GM18511 (cell line): Measurements from ENCODE around the gene ZNF367.

Experiments used
- ATAC-seq: cut with Tn5 transposase; IDR thresholded peaks from one replicate; pipeline ENCODE4 v1.9.1; 2021; ENCODE audit warnings: mild to moderate bottlenecking, moderate library complexity; ENCODE audit not compliant: unreplicated experiment

ZNF367 gene

GRCh38 chr9:96408409-96409280 lies 9.5 kb downstream of the ZNF367 start:
- ATAC-seq: no peak

- ATAC-seq: no peak
Observed at GRCh38 chr9:96400132-96400910, 17.8 kb downstream of the ZNF367 start.

DNA sequence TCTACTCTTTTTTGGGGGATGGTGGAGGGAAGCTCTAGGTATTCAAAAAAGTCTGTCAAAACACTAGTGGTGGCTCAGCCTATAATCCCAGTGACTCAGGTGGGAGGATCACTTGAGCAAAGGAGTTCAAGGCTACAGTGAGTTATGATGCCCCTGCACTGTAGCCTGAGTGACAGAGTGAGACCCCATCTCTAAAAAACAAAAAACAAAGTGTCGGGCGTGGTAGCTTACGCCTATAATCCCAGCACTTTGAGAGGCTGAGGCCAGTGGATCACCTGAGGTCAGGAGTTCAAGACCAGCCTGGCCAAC lies 18.9 kb downstream of the ZNF367 start:
- ATAC-seq: peak; percentile 13

GRCh38 chr9:96398582-96399324 lies 19.4 kb downstream of the ZNF367 start:
- peak; percentile 59 for ATAC-seq

DNA sequence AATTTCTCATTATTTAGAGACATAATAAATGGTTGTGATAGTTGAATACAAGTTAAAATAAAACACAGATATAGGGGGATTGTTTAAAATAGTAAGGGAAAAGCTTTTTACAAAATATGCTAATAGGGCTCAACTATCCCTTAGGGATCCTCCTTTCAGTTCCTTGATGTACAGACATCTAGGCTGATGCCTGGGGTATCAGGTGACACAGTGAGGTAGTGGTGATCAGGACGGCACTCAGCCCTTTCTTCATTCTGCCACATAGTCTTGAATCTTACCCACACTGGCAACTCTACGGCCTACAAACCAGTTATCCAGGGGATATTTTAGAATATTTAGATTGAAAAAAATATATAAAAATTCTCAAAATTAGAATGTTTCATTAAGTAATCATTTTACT lies 22.2 kb downstream of the ZNF367 start:
- no peak for ATAC-seq

- ATAC-seq: no peak
Observed at GRCh38 chr9:96394832-96395496, 23.2 kb downstream of the ZNF367 start.

DNA sequence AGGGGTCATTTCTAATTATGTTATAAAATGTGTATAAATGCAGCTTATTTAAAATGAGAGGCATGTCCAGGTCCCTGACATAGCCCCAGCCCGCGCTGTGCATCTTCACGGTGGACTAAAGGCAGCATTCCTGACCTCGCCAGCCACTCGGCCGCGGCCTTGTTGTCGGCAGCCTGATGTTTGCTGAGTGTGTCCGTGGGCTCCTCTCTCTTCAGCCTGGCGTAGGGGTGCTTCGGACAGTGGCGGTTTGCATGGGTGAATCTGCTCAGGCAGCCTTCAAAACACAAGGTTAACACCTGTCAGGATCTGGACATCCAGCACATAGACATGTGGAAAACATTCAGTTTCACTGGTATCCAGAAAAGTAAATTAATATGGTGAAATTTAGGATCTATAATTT lies 25.9 kb downstream of the ZNF367 start:
- ATAC-seq: no peak

- no peak for ATAC-seq
Observed at GRCh38 chr9:96391021-96391765, 27.0 kb downstream of the ZNF367 start.

GRCh38 chr9:96388144-96388543 lies 30.0 kb downstream of the ZNF367 start:
- no peak for ATAC-seq

- no peak for ATAC-seq
Observed at GRCh38 chr9:96386157-96386556, 32.0 kb downstream of the ZNF367 start.

GRCh38 chr9:96383165-96383942 lies 34.8 kb downstream of the ZNF367 start, which contains the start of gene SLC35D2:
SLC35D2 (minus strand) TSS chr9:96383711; CDS start chr9:96383634, 77 bp downstream.
- peak; percentile 49 for ATAC-seq

DNA sequence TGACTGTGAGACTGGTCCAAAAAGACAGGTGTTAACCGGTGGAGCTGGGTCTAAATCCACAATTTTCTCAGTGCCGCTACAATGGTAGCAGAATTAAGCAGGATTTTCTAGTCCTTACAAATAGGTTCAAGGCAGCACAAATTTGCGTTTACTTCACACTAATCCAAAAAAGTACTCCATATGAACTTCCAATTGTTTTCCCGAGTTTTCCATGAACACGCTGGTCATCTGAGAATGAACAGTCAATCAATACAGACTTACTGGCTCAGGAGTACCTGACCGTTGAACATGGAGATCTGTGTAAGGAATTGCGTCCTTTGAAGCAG lies 35.4 kb downstream of the ZNF367 start:
- ATAC-seq: no peak

GRCh38 chr9:96382175-96382574 lies 36.0 kb downstream of the ZNF367 start:
- no peak for ATAC-seq

DNA sequence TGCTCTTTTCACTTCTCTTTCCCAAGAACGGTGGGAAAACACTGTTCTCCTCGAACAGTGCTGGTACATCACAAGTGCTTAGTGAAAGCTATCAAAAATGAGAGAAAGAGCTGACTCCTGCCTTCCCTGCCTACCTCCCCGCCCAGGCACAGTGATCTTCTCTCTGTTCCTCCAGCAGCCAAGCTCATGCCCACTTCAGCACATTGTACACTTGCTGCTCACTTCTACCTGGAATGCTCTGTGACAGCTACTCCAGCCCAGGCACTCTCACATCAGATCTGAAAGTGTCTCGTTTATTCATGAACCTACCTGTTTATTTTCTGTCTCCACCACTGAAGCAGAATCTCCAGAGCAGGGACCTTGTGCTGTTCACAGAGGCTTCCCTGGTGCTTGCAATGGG lies 36.5 kb downstream of the ZNF367 start:
- ATAC-seq: no peak

GRCh38 chr9:96381125-96381524 lies 37.0 kb downstream of the ZNF367 start:
- ATAC-seq: no peak

GRCh38 chr9:96379461-96379860 lies 38.7 kb downstream of the ZNF367 start:
- ATAC-seq: no peak

DNA sequence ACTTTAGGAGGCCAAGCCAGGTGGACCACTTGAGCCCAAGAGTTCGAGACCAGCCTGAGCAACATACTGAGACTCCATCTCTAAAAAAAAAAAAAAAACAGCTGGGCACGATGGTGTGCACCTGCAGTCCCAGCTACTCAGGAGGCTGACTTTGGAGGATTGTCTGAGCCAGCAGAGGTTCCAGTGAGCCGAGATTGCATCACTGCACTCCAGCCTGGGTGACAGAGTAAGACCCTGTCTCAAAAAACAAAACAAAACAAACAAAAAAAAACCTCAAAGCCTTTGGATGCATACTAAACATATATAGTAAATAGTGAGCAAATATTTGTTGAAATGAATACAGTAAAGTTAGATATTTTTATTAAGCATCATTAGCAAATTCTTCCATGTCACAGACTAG lies 40.0 kb downstream of the ZNF367 start:
- ATAC-seq: no peak

GRCh38 chr9:96376891-96377874 lies 41.0 kb downstream of the ZNF367 start:
- no peak for ATAC-seq
